ENCODE measurements around the gene TNFSF4.

GRCh38 chr1:173134029-173134428, 73.1 kb downstream of the TNFSF4 start:
- TF ChIP-seq CTCF (conservative IDR thresholded peaks at IDR 0.05; ENCODE audit: low read depth, low read length) (no peak), EZH2phosphoT487 (IDR thresholded peaks at IDR 0.05; ENCODE audit: borderline replicate concordance, low read length) (no peak), EZH2 (IDR thresholded peaks at IDR 0.05; ENCODE audit: low read length, unreplicated experiment) (no peak)
